ENCODE data around the gene RELT.

GRCh38 chr11:73446766-73447165 lies 70.6 kb downstream of the RELT start:
- TF ChIP-seq CTCF (IDR thresholded peaks at IDR 0.05) (no peak), POLR2A (IDR thresholded peaks at IDR 0.05) (no peak)

All from ovary (tissue), 3 donors.